GM12873 (cell line): ENCODE measurements around the gene ARMH4.

Experiments used
- CTCF ChIP-seq: IDR thresholded peaks from 2 replicates; pipeline ENCODE4 v1.5.1; 2012; ENCODE audit warnings: low read depth, mild to moderate bottlenecking, moderate library complexity, low read length, control low read depth; ENCODE audit not compliant: insufficient read depth; ENCODE audit errors: missing control alignments

ARMH4 gene

DNA sequence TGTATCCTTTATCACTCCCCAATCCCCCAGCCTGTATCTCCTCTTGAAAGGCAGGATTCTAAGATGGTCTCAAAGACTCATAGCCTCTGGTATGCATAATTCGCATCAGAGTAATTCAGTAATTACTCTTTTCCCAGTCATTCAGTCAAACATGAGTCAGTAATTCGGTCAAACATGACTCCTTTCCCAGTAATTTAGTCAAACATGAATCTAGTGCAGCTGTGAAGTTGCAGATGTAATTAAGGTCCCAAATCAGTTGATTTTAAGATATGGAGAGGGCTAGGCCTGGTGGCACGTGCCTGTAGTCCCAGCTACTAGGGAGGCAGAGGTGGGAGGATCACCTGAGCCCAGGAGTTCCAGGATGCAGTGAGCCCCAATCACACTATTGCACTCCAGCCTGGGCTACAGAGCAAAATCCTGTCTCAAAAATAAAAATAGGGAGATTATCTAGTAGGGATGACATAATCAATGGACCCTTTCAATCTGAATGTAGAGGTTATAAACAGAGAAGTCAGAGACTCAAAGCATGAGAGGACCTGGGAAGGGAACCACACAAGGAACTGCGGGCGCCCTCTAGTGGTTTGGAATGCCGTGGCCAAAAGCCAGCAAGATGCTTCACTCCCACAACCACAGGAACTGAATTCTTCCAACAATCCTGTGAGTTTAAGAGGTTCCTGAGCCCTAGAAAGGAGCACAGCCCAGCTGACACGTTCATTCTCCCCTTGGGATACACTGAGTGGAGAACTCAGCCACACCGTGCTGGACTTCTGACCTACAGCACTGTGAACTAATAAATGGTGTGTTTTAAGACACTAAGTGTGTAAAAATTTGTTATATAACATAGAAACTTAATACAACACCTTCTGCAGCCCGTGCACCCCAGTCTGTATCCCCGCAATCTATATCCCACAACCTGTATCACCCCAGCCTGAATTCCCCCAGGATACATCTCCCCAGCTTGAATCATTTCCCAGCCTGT is 14.3 kb upstream of the ARMH4 start:
- peak; percentile 94 for TF ChIP-seq CTCF

DNA sequence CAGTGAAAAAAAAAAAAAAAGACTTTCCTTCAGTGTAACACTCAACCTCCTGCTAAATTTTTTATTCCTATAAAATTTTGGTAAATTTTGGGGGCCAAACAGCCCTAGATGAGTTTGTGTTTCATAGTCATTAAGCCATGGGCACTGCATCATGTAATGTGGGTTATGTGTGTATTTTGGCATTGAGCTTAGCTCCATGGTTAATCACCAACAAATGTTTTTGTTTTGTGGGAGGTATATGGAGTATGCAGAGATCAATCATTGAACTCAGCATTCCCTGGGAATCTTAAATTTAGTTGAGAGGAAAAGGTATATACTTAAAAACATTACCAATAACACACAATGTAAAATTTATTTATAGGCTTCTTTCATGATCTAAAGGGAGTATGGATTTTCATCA is 8.5 kb upstream of the ARMH4 start:
- no peak for TF ChIP-seq CTCF

GRCh38 chr14:58151133-58152013 is 640 bp downstream of the ARMH4 start:
- TF ChIP-seq CTCF: no peak

GRCh38 chr14:58150243-58150805 is 1.7 kb downstream of the ARMH4 start:
- TF ChIP-seq CTCF: no peak

GRCh38 chr14:58149196-58149595 is 2.8 kb downstream of the ARMH4 start:
- no peak for TF ChIP-seq CTCF

DNA sequence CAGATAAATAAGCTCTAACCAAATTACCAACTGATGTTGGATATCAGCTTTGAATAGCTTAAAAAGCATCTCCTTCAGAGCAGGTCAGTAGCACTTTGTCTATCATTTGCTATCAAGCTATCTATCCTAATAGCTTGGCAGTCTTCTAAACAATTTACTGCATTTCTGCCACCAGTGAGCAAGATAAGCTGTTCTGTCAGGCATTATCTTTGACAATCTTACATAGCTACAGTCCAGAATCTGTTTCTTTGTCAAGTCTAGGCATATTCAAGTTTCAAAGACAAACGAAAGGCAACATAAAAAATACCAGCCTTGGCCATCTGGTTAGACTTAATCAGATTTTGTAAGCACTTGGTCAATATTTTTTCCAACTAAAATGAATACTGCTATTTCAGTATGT is 5.6 kb downstream of the ARMH4 start:
- no peak for TF ChIP-seq CTCF

DNA sequence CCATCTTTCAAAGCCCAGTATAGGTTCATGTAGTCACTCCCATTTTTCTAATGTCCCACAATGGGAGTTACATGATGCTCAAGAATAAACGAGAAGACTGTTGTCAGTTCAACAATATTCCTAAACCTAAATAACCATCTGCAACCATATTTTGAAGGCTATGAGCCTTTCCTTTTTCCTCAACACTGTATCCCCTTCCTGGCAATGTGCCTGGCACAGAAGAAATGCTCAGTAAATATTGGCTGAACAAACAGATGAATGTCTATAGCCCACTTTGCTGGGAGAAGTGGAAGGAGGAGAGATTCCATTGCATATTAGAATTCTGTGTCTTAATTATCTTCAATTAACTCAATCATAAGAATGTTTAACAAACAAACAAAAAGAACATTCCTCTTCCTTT is 6.1 kb downstream of the ARMH4 start:
- no peak for TF ChIP-seq CTCF
